Measurements from ENCODE around the gene MACF1.

DNA sequence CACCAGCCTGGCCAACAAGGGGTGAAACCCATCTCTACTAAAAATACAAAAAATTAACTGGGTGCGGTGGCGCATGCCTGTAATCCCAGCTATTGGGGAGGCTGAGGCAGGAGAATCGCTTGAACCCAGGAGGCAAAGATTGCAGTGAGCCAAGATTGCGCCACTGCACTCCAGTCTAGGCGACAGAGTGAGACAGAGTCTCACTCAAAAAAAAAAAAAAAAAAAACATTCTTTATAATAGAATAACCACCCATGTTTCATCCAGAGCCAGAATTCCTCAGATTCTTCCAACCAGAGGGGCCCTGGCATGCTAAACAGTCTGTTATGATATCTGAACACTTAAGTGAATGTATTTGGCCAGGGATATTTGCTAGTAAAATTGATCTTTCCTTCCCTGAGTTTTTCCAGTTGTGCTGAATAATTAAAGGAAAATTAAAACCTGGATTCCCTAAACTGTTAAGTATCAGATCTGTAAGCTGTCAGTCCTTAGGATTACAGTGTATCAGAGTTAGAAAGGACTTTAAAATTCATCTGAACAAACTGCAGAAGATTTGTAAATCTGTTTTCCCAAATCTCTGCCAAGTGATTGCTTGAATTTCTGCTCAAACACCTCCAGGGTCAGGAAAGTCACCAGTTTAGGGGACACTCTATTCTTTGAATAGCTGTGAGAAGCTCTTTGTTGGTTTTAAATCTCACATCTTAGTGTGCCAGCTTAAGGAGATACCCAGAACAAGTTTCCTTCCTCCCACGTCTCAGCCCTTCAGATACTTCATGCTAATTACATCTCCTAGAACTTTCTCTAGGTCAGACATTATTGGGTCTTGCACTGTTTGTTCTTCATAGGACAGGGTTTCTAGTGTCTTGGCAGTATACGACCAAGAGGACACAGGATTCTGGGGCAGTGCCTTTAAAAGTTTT lies 202.3 kb downstream of the MACF1 start:
- TF ChIP-seq CTCF (IDR thresholded peaks at IDR 0.05): no peak
- no peak for TF ChIP-seq POLR2A (IDR thresholded peaks at IDR 0.05)
- TF ChIP-seq POLR2AphosphoS5 (IDR thresholded peaks at IDR 0.05): no peak
